Measurements from ENCODE around the gene TMEM250.

- TF ChIP-seq POLR2A (IDR thresholded peaks at IDR 0.05; ENCODE audit: low read depth, low read length) (no peak), TAF1 (IDR thresholded peaks at IDR 0.05; ENCODE audit: borderline replicate concordance, low read depth, low read length) (no peak), POLR2AphosphoS5 (IDR thresholded peaks at IDR 0.05; ENCODE audit: low read depth, low read length) (no peak)
Observed at GRCh38 chr9:136141682-136142413, 23.2 kb upstream of the TMEM250 start.

Measured in GM12892 (cell line).